ENCODE results near the gene TMOD3.

TMOD3 gene

GRCh38 chr15:51842265-51842664 is 12.8 kb downstream of the TMOD3 start:
- no peak overlapping the region for H3K27ac ChIP-seq (ENCODE audit: low read depth, low read length)

GRCh38 chr15:51842852-51843737 is 13.6 kb downstream of the TMOD3 start:
- Histone ChIP-seq H3K4me1 (ENCODE audit: control insufficient read depth, low read length) (peaks cover 31% of the 10 kb centered on the region), H3K36me3 (ENCODE audit: control insufficient read depth, low read length) (no peaks in the 10 kb centered on the region), H3K27me3 (ENCODE audit: control insufficient read depth, low read length) (no peaks in the 10 kb centered on the region), H3K79me2 (ENCODE audit: control insufficient read depth, low read length) (peaks cover 95% of the 10 kb centered on the region), H3K4me2 (ENCODE audit: low read length) (peak overlapping the region; percentile 30), H3K9me2 (replicated peaks; ENCODE audit: control insufficient read depth, low read length) (no peaks in the 10 kb centered on the region), H4K20me1 (ENCODE audit: control insufficient read depth, insufficient read depth, low read depth, low read length) (peaks cover 13% of the 10 kb centered on the region; the same call in 1 of the 2 replicates), H3K27ac (ENCODE audit: low read depth, low read length) (no peak overlapping the region), H3K4me3 (ENCODE audit: low read length) (peak overlapping the region; percentile 10; the same call in 1 of the 2 replicates), H3K9me3 (ENCODE audit: control insufficient read depth, insufficient read depth, low read length) (no peaks in the 10 kb centered on the region), H3F3A (ENCODE audit: control insufficient read depth, insufficient read depth) (no peaks in the 10 kb centered on the region)
- TF ChIP-seq CTCF (IDR thresholded peaks at IDR 0.05; ENCODE audit: low read depth, low read length, poor library complexity, severe bottlenecking) (no peak), EZH2phosphoT487 (IDR thresholded peaks at IDR 0.05; ENCODE audit: borderline replicate concordance, low read length) (no peak)

More at GRCh38 chr15:51842265-51842664, 12.8 kb downstream of the TMOD3 start:
- Histone ChIP-seq H3K4me2 (ENCODE audit: low read length) (no peak overlapping the region), H4K20me1 (ENCODE audit: control insufficient read depth, insufficient read depth, low read depth, low read length) (peaks cover 16% of the 10 kb centered on the region; the same call in 1 of the 2 replicates), H3K9me3 (ENCODE audit: control insufficient read depth, insufficient read depth, low read length) (no peaks in the 10 kb centered on the region), H3K79me2 (ENCODE audit: control insufficient read depth, low read length) (peaks cover 96% of the 10 kb centered on the region), H3K36me3 (ENCODE audit: control insufficient read depth, low read length) (no peaks in the 10 kb centered on the region), H3K9me2 (replicated peaks; ENCODE audit: control insufficient read depth, low read length) (no peaks in the 10 kb centered on the region), H3F3A (ENCODE audit: control insufficient read depth, insufficient read depth) (no peaks in the 10 kb centered on the region), H3K4me3 (ENCODE audit: low read length) (no peak overlapping the region), H3K27me3 (ENCODE audit: control insufficient read depth, low read length) (no peaks in the 10 kb centered on the region), H3K4me1 (ENCODE audit: control insufficient read depth, low read length) (peaks cover 40% of the 10 kb centered on the region)
- TF ChIP-seq EZH2phosphoT487 (IDR thresholded peaks at IDR 0.05; ENCODE audit: borderline replicate concordance, low read length) (no peak), CTCF (IDR thresholded peaks at IDR 0.05; ENCODE audit: low read depth, low read length, poor library complexity, severe bottlenecking) (no peak)

GRCh38 chr15:51844747-51845426 is 15.4 kb downstream of the TMOD3 start:
- Histone ChIP-seq H3K27me3 (ENCODE audit: control insufficient read depth, low read length) (no peaks in the 10 kb centered on the region), H3K79me2 (ENCODE audit: control insufficient read depth, low read length) (peaks cover 93% of the 10 kb centered on the region), H3K9me3 (ENCODE audit: control insufficient read depth, insufficient read depth, low read length) (no peaks in the 10 kb centered on the region), H3F3A (ENCODE audit: control insufficient read depth, insufficient read depth) (no peaks in the 10 kb centered on the region), H4K20me1 (ENCODE audit: control insufficient read depth, insufficient read depth, low read depth, low read length) (peaks cover 13% of the 10 kb centered on the region; the same call in 1 of the 2 replicates), H3K9me2 (replicated peaks; ENCODE audit: control insufficient read depth, low read length) (no peaks in the 10 kb centered on the region), H3K4me2 (ENCODE audit: low read length) (no peak overlapping the region), H3K4me1 (ENCODE audit: control insufficient read depth, low read length) (peaks cover 22% of the 10 kb centered on the region), H3K27ac (ENCODE audit: low read depth, low read length) (no peak overlapping the region), H3K36me3 (ENCODE audit: control insufficient read depth, low read length) (no peaks in the 10 kb centered on the region), H3K4me3 (ENCODE audit: low read length) (no peak overlapping the region)
- TF ChIP-seq CTCF (IDR thresholded peaks at IDR 0.05; ENCODE audit: low read depth, low read length, poor library complexity, severe bottlenecking) = no peak
- TF ChIP-seq EZH2phosphoT487 (IDR thresholded peaks at IDR 0.05; ENCODE audit: borderline replicate concordance, low read length) = no peak

Data from DOHH2 (cell line).